ENCODE results near the gene TMED3.

The TMED3 gene

GRCh38 chr15:79337591-79337990 is 26.7 kb downstream of the TMED3 start:
- H3K9ac ChIP-seq (ENCODE audit: low read length): no peak overlapping the region

GRCh38 chr15:79339588-79340314 is 28.8 kb downstream of the TMED3 start:
- Histone ChIP-seq H4K20me1 (ENCODE audit: insufficient read depth, low read length) (no peaks in the 10 kb centered on the region), H2AFZ (ENCODE audit: low read length) (no peak overlapping the region), H3K4me1 (ENCODE audit: insufficient read depth, low read length, severe bottlenecking) (no peaks in the 10 kb centered on the region), H3K9me3 (ENCODE audit: low read length) (no peaks in the 10 kb centered on the region), H3K36me3 (ENCODE audit: insufficient read depth, low read length) (no peaks in the 10 kb centered on the region), H3K27me3 (ENCODE audit: insufficient read depth, low read length) (no peaks in the 10 kb centered on the region), H3K4me3 (ENCODE audit: low read depth, low read length, poor library complexity, severe bottlenecking) (no peak overlapping the region), H3K9me2 (ENCODE audit: low read depth, low read length) (no peaks in the 10 kb centered on the region), H3K4me2 (ENCODE audit: low read length) (no peak overlapping the region), H3F3A (ENCODE audit: insufficient read depth, low read length) (no peaks in the 10 kb centered on the region), H3K27ac (ENCODE audit: low read depth, low read length, poor library complexity, severe bottlenecking) (no peak overlapping the region), H3K79me2 (ENCODE audit: insufficient read depth, low read length) (no peaks in the 10 kb centered on the region), H3K9ac (ENCODE audit: low read length) (no peak overlapping the region)
- TF ChIP-seq, protein P1, sequence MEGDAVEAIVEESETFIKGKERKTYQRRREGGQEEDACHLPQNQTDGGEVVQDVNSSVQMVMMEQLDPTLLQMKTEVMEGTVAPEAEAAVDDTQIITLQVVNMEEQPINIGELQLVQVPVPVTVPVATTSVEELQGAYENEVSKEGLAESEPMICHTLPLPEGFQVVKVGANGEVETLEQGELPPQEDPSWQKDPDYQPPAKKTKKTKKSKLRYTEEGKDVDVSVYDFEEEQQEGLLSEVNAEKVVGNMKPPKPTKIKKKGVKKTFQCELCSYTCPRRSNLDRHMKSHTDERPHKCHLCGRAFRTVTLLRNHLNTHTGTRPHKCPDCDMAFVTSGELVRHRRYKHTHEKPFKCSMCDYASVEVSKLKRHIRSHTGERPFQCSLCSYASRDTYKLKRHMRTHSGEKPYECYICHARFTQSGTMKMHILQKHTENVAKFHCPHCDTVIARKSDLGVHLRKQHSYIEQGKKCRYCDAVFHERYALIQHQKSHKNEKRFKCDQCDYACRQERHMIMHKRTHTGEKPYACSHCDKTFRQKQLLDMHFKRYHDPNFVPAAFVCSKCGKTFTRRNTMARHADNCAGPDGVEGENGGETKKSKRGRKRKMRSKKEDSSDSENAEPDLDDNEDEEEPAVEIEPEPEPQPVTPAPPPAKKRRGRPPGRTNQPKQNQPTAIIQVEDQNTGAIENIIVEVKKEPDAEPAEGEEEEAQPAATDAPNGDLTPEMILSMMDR (IDR thresholded peaks at IDR 0.05; ENCODE audit: low read length): peak; percentile 85
- no peak for TF ChIP-seq EZH2 (IDR thresholded peaks at IDR 0.05; ENCODE audit: borderline replicate concordance, low read length)

More at GRCh38 chr15:79337591-79337990, 26.7 kb downstream of the TMED3 start:
- H2AFZ ChIP-seq (ENCODE audit: low read length): no peak overlapping the region
- H3K9me3 ChIP-seq (ENCODE audit: low read length): no peaks in the 10 kb centered on the region
- H4K20me1 ChIP-seq (ENCODE audit: insufficient read depth, low read length): no peaks in the 10 kb centered on the region
- no peak for TF ChIP-seq EZH2 (IDR thresholded peaks at IDR 0.05; ENCODE audit: borderline replicate concordance, low read length)
- TF ChIP-seq, protein P1 (IDR thresholded peaks at IDR 0.05; ENCODE audit: low read length): no peak
- no peaks in the 10 kb centered on the region for H3K79me2 ChIP-seq (ENCODE audit: insufficient read depth, low read length)
- H3K9me2 ChIP-seq (ENCODE audit: low read depth, low read length): no peaks in the 10 kb centered on the region
- no peak overlapping the region for H3K4me2 ChIP-seq (ENCODE audit: low read length)
- H3K36me3 ChIP-seq (ENCODE audit: insufficient read depth, low read length): no peaks in the 10 kb centered on the region
- H3K27ac ChIP-seq (ENCODE audit: low read depth, low read length, poor library complexity, severe bottlenecking): no peak overlapping the region
- H3K4me1 ChIP-seq (ENCODE audit: insufficient read depth, low read length, severe bottlenecking): no peaks in the 10 kb centered on the region
- H3F3A ChIP-seq (ENCODE audit: insufficient read depth, low read length): no peaks in the 10 kb centered on the region
- H3K27me3 ChIP-seq (ENCODE audit: insufficient read depth, low read length): no peaks in the 10 kb centered on the region
- H3K4me3 ChIP-seq (ENCODE audit: low read depth, low read length, poor library complexity, severe bottlenecking): no peak overlapping the region

- Histone ChIP-seq H4K20me1 (ENCODE audit: insufficient read depth, low read length) (no peaks in the 10 kb centered on the region), H3K27ac (ENCODE audit: low read depth, low read length, poor library complexity, severe bottlenecking) (no peak overlapping the region), H3K9me3 (ENCODE audit: low read length) (no peaks in the 10 kb centered on the region), H3K4me1 (ENCODE audit: insufficient read depth, low read length, severe bottlenecking) (no peaks in the 10 kb centered on the region), H3K27me3 (ENCODE audit: insufficient read depth, low read length) (no peaks in the 10 kb centered on the region), H3K9me2 (ENCODE audit: low read depth, low read length) (no peaks in the 10 kb centered on the region), H3K79me2 (ENCODE audit: insufficient read depth, low read length) (no peaks in the 10 kb centered on the region), H3F3A (ENCODE audit: insufficient read depth, low read length) (no peaks in the 10 kb centered on the region), H3K9ac (ENCODE audit: low read length) (no peak overlapping the region), H3K4me2 (ENCODE audit: low read length) (no peak overlapping the region), H2AFZ (ENCODE audit: low read length) (no peak overlapping the region), H3K4me3 (ENCODE audit: low read depth, low read length, poor library complexity, severe bottlenecking) (no peak overlapping the region), H3K36me3 (ENCODE audit: insufficient read depth, low read length) (no peaks in the 10 kb centered on the region)
- no peak for TF ChIP-seq EZH2 (IDR thresholded peaks at IDR 0.05; ENCODE audit: borderline replicate concordance, low read length)
- TF ChIP-seq, protein P1 (IDR thresholded peaks at IDR 0.05; ENCODE audit: low read length): no peak
These were observed 29.3 kb downstream of the TMED3 start for GRCh38 chr15:79340315-79340602.
